ENCODE data around the gene SCAPER. TPM values are rescaled to one million over a fixed set of nuclear protein-coding genes. Genes with fewer than 3 reads are reported as not detected.

SCAPER gene
- total RNA-seq, 1 experiment from 2014 or later: 14.7 TPM

DNA sequence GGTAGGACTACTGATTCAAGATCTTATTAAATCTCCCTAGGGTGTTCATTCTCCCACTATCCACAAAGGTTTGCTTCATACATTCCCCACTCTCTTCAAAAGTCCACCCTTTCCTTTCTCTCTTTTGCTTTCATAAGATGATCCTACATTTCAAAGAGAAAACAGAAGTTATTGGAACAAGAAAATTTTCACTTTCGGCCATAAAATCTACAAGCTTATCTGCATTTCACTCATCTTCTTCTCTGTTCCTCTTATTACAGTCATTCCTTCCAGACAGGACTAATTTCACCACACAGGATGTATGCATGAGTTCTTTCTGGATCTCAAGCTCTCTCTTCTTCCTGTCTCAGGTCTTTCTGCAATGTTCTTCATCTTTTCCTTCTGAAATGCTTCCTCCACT, 329.9 kb downstream of the SCAPER start:
- no TSS peak for BruUV-seq (replicated peaks)
- H3K4me3 ChIP-seq (replicated peaks in 1 of 2; ENCODE audit: low read depth in 1 of 2, low read length in 2 of 2): no peak overlapping the region
- TF ChIP-seq ZNF274 (IDR thresholded peaks at IDR 0.05; ENCODE audit: low read depth, low read length) (no peak), ZFX (IDR thresholded peaks at IDR 0.05) (no peak), REST (IDR thresholded peaks at IDR 0.05; ENCODE audit: low read depth) (no peak), ELF1 (IDR thresholded peaks at IDR 0.05; ENCODE audit: borderline replicate concordance, low read depth) (no peak), ATF3 (IDR thresholded peaks at IDR 0.05) (no peak), POLR2AphosphoS5 (IDR thresholded peaks at IDR 0.05; ENCODE audit: low read depth, low read length) (no peak), SIN3A (IDR thresholded peaks at IDR 0.05; ENCODE audit: low read depth) (no peak), RAD21 (IDR thresholded peaks at IDR 0.05; ENCODE audit: low read depth) (no peak), TCF7L2 (IDR thresholded peaks at IDR 0.05; ENCODE audit: borderline replicate concordance, extremely low read depth, insufficient read depth, insufficient read length) (no peak), EZH2phosphoT487 (IDR thresholded peaks at IDR 0.05; ENCODE audit: borderline replicate concordance) (no peak), POLR2A (IDR thresholded peaks at IDR 0.05; ENCODE audit: borderline replicate concordance, extremely low read depth, insufficient read depth, insufficient read length) (no peak), CBX3 (IDR thresholded peaks at IDR 0.05; ENCODE audit: low read depth) (no peak), CTCF (IDR thresholded peaks at IDR 0.05 in 2 of 3, conservative IDR thresholded peaks at IDR 0.05 in 1 of 3; ENCODE audit: borderline replicate concordance in 1 of 3, insufficient read depth in 1 of 3, low read depth in 2 of 3, low read length in 2 of 3) (no peak)
- TF ChIP-seq, protein P1, sequence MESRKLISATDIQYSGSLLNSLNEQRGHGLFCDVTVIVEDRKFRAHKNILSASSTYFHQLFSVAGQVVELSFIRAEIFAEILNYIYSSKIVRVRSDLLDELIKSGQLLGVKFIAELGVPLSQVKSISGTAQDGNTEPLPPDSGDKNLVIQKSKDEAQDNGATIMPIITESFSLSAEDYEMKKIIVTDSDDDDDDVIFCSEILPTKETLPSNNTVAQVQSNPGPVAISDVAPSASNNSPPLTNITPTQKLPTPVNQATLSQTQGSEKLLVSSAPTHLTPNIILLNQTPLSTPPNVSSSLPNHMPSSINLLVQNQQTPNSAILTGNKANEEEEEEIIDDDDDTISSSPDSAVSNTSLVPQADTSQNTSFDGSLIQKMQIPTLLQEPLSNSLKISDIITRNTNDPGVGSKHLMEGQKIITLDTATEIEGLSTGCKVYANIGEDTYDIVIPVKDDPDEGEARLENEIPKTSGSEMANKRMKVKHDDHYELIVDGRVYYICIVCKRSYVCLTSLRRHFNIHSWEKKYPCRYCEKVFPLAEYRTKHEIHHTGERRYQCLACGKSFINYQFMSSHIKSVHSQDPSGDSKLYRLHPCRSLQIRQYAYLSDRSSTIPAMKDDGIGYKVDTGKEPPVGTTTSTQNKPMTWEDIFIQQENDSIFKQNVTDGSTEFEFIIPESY (IDR thresholded peaks at IDR 0.05; ENCODE audit: extremely low read depth, insufficient replicate concordance, low read length): no peak
- H3K27ac ChIP-seq (ENCODE audit: low read depth, low read length): no peak overlapping the region
- H3K36me3 ChIP-seq (ENCODE audit: control insufficient read depth in 1 of 2, insufficient read depth in 2 of 2, low read length in 2 of 2): no peaks in the 10 kb centered on the region
- CTCF ChIA-PET: no interaction called here
- RAD21 ChIA-PET (ENCODE audit: low non-redundant PET in 1 of 2, low total read pairs in 2 of 2, uncharacterized antibody in 2 of 2, unreplicated experiment in 2 of 2): no interaction called here
- H3K9me3 ChIP-seq (ENCODE audit: control insufficient read depth in 1 of 2, insufficient read depth in 1 of 2, low read depth in 1 of 2, low read length in 2 of 2): no peaks in the 10 kb centered on the region
- no peaks in the 10 kb centered on the region for H3K27me3 ChIP-seq (ENCODE audit: insufficient read depth, low read length)
- DNase-seq (ENCODE audit: low read depth, low spot score) (no peak), ATAC-seq (no peak)
- peaks cover 5 to 12% of the 10 kb centered on the region in 2 experiments; a peak in 2 of 4 replicates for H3K4me1 ChIP-seq (ENCODE audit: control insufficient read depth in 1 of 2, insufficient read depth in 2 of 2, low read length in 2 of 2)
- no peaks in the 10 kb centered on the region; the same call in 1 of the 2 replicates for H3K9me2 ChIP-seq (ENCODE audit: insufficient read depth)
- POLR2A ChIA-PET: no interaction called here
- H4K20me1 ChIP-seq (ENCODE audit: insufficient read depth): no peaks in the 10 kb centered on the region
- H3K4me2 ChIP-seq (ENCODE audit: low read length): no peak overlapping the region
- intact Hi-C loops (cut with micrococcal nuclease): no loop called here
- no peak overlapping the region for H2AFZ ChIP-seq (ENCODE audit: low read depth, low read length, poor library complexity, severe bottlenecking)
- no peak overlapping the region for H3K9ac ChIP-seq (ENCODE audit: low read length)
- H3K79me2 ChIP-seq (ENCODE audit: insufficient read depth, low read length): no peaks in the 10 kb centered on the region

All from HCT116 (cell line).